Neural cell (in vitro differentiated cells): ENCODE measurements around the gene SUSD5. TPM values are rescaled to one million over a fixed set of nuclear protein-coding genes. Genes with fewer than 3 reads are reported as not detected.

Experiments used
- H2AFZ ChIP-seq: fragments of 200-600, 300-800 bp; sonication (generic), shearing (Covaris generic); 2 replicates; pipeline ENCODE4 v1.6.0; 2014; ENCODE audit warnings: low read depth, mild to moderate bottlenecking, antibody characterized with exemption, low read length, moderate library complexity
- H3F3A ChIP-seq: fragments of 200-600 bp; shearing (Covaris generic); 2 replicates; pipeline ENCODE4 v1.6.1; 2016; ENCODE audit warnings: mild to moderate bottlenecking, moderate library complexity, mixed read lengths, antibody characterized with exemption, low read length; ENCODE audit not compliant: insufficient read depth, poor library complexity, severe bottlenecking
- H3K27ac ChIP-seq: fragments of 200-600, 300-800 bp; sonication (generic), shearing (Covaris generic); 2 replicates; pipeline ENCODE4 v1.5.1; 2014; ENCODE audit warnings: mild to moderate bottlenecking, low read length, moderate library complexity
- H3K27me3 ChIP-seq: fragments of 300-800, 200-600 bp; sonication (generic), shearing (Covaris generic); 2 replicates; pipeline ENCODE4 v1.6.0; 2014; ENCODE audit warnings: mild to moderate bottlenecking, low read depth, low read length, moderate library complexity; ENCODE audit not compliant: insufficient read depth
- H3K36me3 ChIP-seq: fragments of 300-800, 200-600 bp; sonication (generic), shearing (Covaris generic); 2 replicates; pipeline ENCODE4 v1.5.1; 2014; ENCODE audit warnings: mild to moderate bottlenecking, antibody characterized with exemption, low read length, moderate library complexity; ENCODE audit not compliant: insufficient read depth
- H3K4me2 ChIP-seq: fragments of 300-800, 200-600 bp; sonication (generic), shearing (Covaris generic); 2 replicates; pipeline ENCODE4 v1.6.0; 2014; ENCODE audit warnings: mild to moderate bottlenecking, low read length
- H3K4me3 ChIP-seq: fragments of 300-800, 200-600 bp; sonication (generic), shearing (Covaris generic); 2 replicates; pipeline ENCODE4 v1.5.1; 2014; ENCODE audit warnings: mild to moderate bottlenecking, low read length, moderate library complexity
- H3K79me2 ChIP-seq: fragments of 200-600 bp; shearing (Covaris generic); replicated peaks from 2 replicates; pipeline ENCODE4 v1.6.0; 2014; ENCODE audit warnings: mild to moderate bottlenecking, low read length, moderate library complexity; ENCODE audit not compliant: insufficient read depth
- H3K9ac ChIP-seq: fragments of 300-800, 200-600 bp; sonication (generic), shearing (Covaris generic); 2 replicates; pipeline ENCODE4 v1.6.1; 2016; ENCODE audit warnings: mild to moderate bottlenecking, low read length, mixed read lengths
- H3K9me2 ChIP-seq: fragments of 200-600 bp; shearing (Covaris generic); 2 replicates; pipeline ENCODE4 v1.6.1; 2016; ENCODE audit warnings: mild to moderate bottlenecking, low read length, mixed read lengths; ENCODE audit not compliant: insufficient read depth
- H3K9me3 ChIP-seq: fragments of 200-600, 300-800 bp; sonication (generic), shearing (Covaris generic); 2 replicates; pipeline ENCODE4 v1.6.1; 2016; ENCODE audit warnings: mild to moderate bottlenecking, mixed run types, low read length, moderate library complexity, mixed read lengths
- H4K20me1 ChIP-seq: fragments of 200-600 bp; shearing (Covaris generic); 2 replicates; pipeline ENCODE4 v1.6.1; 2016; ENCODE audit warnings: mild to moderate bottlenecking, mixed run types; ENCODE audit not compliant: insufficient read depth
- EP300 ChIP-seq: fragments of 450-650 bp; conservative IDR thresholded peaks from 2 replicates; pipeline ENCODE4 v1.6.1; 2014; ENCODE audit warnings: antibody characterized with exemption, mild to moderate bottlenecking, moderate library complexity; ENCODE audit not compliant: poor library complexity, severe bottlenecking
- EZH2 ChIP-seq: fragments of 200-600, 300-800 bp; shearing (Covaris generic), sonication (generic); IDR thresholded peaks from 2 replicates; pipeline ENCODE4 v1.6.1; 2014; ENCODE audit warnings: antibody characterized with exemption, low read length, borderline replicate concordance, mild to moderate bottlenecking; ENCODE audit not compliant: insufficient read depth, poor library complexity, severe bottlenecking
- MXI1 ChIP-seq: fragments of 450-650 bp; conservative IDR thresholded peaks from 2 replicates; pipeline ENCODE4 v1.6.1; 2014; ENCODE audit warnings: antibody characterized with exemption, mild to moderate bottlenecking; ENCODE audit not compliant: poor library complexity, severe bottlenecking
- POLR2AphosphoS5 ChIP-seq: IDR thresholded peaks from 2 replicates; pipeline ENCODE4 v1.6.1; 2012
- RAD21 ChIP-seq: fragments of 450-650 bp; conservative IDR thresholded peaks from 2 replicates; pipeline ENCODE4 v1.6.1; 2014; ENCODE audit warnings: antibody characterized with exemption, mild to moderate bottlenecking, moderate library complexity
- SMC3 ChIP-seq: fragments of 450-650 bp; conservative IDR thresholded peaks from 2 replicates; pipeline ENCODE4 v1.6.1; 2014; ENCODE audit warnings: antibody characterized with exemption, mild to moderate bottlenecking, moderate library complexity; ENCODE audit not compliant: poor library complexity
- TAF1 ChIP-seq: IDR thresholded peaks from 2 replicates; pipeline ENCODE4 v1.6.1; 2012; ENCODE audit warnings: low read depth
- polyA plus RNA-seq: library from polyadenylated mRNA; depleted of rRNA; stranded (reverse); fragments of >200 nt; gene quantifications from 2 replicates; pipeline ENCODE4 v1.2.3, GENCODE V29; 2014
- TF ChIP-seq, protein P1 (sequence below): fragments of 450-650 bp; IDR thresholded peaks from 2 replicates; pipeline ENCODE4 v1.5.1; 2014; ENCODE audit warnings: antibody characterized with exemption, mild to moderate bottlenecking, moderate library complexity; ENCODE audit not compliant: poor library complexity, severe bottlenecking
- TF ChIP-seq, protein P2 (sequence below): IDR thresholded peaks from 2 replicates; pipeline ENCODE4 v1.6.1; 2012; ENCODE audit warnings: borderline replicate concordance

SUSD5 gene
- polyA plus RNA-seq, 1 donor from 2014 or later: 0.74 TPM

DNA sequence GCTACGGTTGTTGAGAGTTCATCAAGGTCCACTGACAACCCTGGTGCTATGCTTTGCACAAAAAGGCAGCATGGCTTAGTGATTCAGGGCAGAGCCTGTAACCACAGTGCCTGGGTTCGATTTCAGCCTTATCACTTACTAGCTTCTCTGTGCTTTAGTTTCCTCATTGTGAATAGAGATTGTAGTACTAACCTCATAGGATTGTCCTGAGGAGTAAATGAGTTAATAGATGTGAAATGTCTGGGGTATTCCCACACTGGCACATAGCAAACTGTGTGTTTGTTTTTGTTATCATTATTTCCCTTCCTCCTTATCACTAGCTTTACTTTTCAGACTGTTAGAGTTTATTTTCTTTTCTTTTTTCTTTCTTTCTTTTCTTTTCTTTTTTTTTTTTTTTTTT is 88.5 kb downstream of the SUSD5 start:
- no peak overlapping the region for H3K9ac ChIP-seq

DNA sequence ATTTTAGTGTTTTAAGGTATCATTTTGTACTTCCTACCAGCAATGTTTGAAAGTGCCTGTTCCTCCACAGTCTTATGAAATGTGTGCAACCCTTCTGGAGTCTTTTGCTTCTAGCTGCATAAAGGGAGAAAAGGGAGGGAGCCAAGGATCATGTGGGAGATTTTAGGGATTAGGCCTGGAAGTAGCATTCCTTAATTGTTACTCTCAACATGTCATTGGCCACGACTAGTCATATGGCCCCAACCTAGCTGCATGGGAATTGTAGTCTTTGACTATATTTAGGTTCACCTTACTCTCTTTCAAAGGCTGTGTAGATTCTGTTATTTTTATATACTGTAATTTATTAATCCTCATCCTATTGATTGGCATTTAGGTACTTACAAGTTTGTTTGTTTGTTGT is 89.9 kb downstream of the SUSD5 start:
- no peak overlapping the region for H3K4me3 ChIP-seq
- peaks cover 4% of the 10 kb centered on the region for H3K36me3 ChIP-seq
- TF ChIP-seq MXI1: no peak
- TF ChIP-seq, protein P1, sequence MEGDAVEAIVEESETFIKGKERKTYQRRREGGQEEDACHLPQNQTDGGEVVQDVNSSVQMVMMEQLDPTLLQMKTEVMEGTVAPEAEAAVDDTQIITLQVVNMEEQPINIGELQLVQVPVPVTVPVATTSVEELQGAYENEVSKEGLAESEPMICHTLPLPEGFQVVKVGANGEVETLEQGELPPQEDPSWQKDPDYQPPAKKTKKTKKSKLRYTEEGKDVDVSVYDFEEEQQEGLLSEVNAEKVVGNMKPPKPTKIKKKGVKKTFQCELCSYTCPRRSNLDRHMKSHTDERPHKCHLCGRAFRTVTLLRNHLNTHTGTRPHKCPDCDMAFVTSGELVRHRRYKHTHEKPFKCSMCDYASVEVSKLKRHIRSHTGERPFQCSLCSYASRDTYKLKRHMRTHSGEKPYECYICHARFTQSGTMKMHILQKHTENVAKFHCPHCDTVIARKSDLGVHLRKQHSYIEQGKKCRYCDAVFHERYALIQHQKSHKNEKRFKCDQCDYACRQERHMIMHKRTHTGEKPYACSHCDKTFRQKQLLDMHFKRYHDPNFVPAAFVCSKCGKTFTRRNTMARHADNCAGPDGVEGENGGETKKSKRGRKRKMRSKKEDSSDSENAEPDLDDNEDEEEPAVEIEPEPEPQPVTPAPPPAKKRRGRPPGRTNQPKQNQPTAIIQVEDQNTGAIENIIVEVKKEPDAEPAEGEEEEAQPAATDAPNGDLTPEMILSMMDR: no peak
- no peak for TF ChIP-seq SMC3
- TF ChIP-seq, protein P2, sequence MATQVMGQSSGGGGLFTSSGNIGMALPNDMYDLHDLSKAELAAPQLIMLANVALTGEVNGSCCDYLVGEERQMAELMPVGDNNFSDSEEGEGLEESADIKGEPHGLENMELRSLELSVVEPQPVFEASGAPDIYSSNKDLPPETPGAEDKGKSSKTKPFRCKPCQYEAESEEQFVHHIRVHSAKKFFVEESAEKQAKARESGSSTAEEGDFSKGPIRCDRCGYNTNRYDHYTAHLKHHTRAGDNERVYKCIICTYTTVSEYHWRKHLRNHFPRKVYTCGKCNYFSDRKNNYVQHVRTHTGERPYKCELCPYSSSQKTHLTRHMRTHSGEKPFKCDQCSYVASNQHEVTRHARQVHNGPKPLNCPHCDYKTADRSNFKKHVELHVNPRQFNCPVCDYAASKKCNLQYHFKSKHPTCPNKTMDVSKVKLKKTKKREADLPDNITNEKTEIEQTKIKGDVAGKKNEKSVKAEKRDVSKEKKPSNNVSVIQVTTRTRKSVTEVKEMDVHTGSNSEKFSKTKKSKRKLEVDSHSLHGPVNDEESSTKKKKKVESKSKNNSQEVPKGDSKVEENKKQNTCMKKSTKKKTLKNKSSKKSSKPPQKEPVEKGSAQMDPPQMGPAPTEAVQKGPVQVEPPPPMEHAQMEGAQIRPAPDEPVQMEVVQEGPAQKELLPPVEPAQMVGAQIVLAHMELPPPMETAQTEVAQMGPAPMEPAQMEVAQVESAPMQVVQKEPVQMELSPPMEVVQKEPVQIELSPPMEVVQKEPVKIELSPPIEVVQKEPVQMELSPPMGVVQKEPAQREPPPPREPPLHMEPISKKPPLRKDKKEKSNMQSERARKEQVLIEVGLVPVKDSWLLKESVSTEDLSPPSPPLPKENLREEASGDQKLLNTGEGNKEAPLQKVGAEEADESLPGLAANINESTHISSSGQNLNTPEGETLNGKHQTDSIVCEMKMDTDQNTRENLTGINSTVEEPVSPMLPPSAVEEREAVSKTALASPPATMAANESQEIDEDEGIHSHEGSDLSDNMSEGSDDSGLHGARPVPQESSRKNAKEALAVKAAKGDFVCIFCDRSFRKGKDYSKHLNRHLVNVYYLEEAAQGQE: no peak
- TF ChIP-seq POLR2AphosphoS5: no peak
- no peak for TF ChIP-seq TAF1
- no peak for TF ChIP-seq EP300
- no peak for TF ChIP-seq RAD21
- TF ChIP-seq EZH2: no peak
- H3K9me3 ChIP-seq: no peaks in the 10 kb centered on the region
- no peak overlapping the region for H3K9ac ChIP-seq
- H3K9me2 ChIP-seq: no peaks in the 10 kb centered on the region
- H3F3A ChIP-seq: no peaks in the 10 kb centered on the region
- no peaks in the 10 kb centered on the region for H3K27me3 ChIP-seq
- no peaks in the 10 kb centered on the region for H4K20me1 ChIP-seq
- H3K4me2 ChIP-seq: no peak overlapping the region
- H3K79me2 ChIP-seq: no peaks in the 10 kb centered on the region
- H3K27ac ChIP-seq: no peak overlapping the region
- no peak overlapping the region for H2AFZ ChIP-seq

More for the DNA sequence above, 88.5 kb downstream of the SUSD5 start:
- Histone ChIP-seq H3K9me3 (no peaks in the 10 kb centered on the region), H3K36me3 (no peaks in the 10 kb centered on the region), H3K27ac (no peak overlapping the region), H3K79me2 (no peaks in the 10 kb centered on the region), H3F3A (no peaks in the 10 kb centered on the region), H2AFZ (no peak overlapping the region), H4K20me1 (no peaks in the 10 kb centered on the region), H3K9me2 (no peaks in the 10 kb centered on the region), H3K27me3 (no peaks in the 10 kb centered on the region), H3K4me2 (no peak overlapping the region), H3K4me3 (no peak overlapping the region)
- no peak for TF ChIP-seq SMC3
- TF ChIP-seq, protein P1: no peak
- TF ChIP-seq RAD21: no peak
- TF ChIP-seq MXI1: no peak
- TF ChIP-seq EZH2: no peak
- TF ChIP-seq POLR2AphosphoS5: no peak
- TF ChIP-seq EP300: no peak
- TF ChIP-seq, protein P2: no peak
- no peak for TF ChIP-seq TAF1
